HL-60 (cell line): Measurements from ENCODE around the gene ANXA2R.
"Not testable (repeated sequence)": the region's sequence is repeated elsewhere in the genome, so short reads cannot be mapped to it uniquely, and the experiment has no call there.

Source experiments
- POLR2AphosphoS5 ChIP-seq: IDR thresholded peaks from 2 replicates; pipeline ENCODE4 v1.6.1; 2012; ENCODE audit warnings: low read depth
- TF ChIP-seq, protein P1 (sequence below): IDR thresholded peaks from one replicate; pipeline ENCODE4 v1.5.1; 2011; ENCODE audit warnings: low read length, control low read depth, inconsistent platforms; ENCODE audit not compliant: insufficient read depth
- TF ChIP-seq, protein P2 (sequence below): IDR thresholded peaks from 2 replicates; pipeline ENCODE4 v1.6.1; 2012; ENCODE audit warnings: low read depth; ENCODE audit not compliant: insufficient replicate concordance

DNA sequence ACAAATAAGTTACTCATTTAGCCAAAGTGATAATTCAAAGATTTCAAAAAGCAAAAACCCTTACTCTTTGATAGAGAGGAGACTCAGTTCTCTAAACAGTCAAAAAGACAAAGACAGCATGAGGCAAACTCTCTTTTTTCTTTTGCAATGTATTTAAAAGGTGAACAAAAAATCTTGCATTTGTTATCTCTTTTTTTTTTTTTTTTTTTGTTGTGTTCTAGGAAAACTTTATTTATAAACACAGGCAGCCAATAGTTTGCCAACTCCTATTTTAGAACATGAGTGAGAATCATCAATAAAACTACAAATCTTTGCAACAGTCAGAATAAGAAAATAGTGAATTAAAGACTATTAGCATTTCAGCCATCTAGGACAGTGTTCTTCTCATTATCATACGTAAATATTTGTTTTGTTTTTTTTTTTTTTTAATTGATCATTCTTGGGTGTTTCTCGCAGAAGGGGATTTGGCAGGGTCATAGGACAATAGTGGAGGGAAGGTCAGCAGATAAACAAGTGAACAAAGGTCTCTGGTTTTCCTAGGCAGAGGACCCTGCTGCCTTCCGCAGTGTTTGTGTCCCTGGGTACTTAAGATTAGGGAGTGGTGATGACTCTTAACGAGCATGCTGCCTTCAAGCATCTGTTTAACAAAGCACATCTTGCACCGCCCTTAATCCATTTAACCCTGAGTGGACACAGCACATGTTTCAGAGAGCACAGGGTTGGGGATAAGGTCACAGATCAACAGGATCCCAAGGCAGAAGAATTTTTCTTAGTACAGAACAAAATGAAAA is 46.2 kb upstream of the ANXA2R start:
- TF ChIP-seq, protein P1, sequence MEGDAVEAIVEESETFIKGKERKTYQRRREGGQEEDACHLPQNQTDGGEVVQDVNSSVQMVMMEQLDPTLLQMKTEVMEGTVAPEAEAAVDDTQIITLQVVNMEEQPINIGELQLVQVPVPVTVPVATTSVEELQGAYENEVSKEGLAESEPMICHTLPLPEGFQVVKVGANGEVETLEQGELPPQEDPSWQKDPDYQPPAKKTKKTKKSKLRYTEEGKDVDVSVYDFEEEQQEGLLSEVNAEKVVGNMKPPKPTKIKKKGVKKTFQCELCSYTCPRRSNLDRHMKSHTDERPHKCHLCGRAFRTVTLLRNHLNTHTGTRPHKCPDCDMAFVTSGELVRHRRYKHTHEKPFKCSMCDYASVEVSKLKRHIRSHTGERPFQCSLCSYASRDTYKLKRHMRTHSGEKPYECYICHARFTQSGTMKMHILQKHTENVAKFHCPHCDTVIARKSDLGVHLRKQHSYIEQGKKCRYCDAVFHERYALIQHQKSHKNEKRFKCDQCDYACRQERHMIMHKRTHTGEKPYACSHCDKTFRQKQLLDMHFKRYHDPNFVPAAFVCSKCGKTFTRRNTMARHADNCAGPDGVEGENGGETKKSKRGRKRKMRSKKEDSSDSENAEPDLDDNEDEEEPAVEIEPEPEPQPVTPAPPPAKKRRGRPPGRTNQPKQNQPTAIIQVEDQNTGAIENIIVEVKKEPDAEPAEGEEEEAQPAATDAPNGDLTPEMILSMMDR: not testable (repeated sequence)
- TF ChIP-seq, protein P2, sequence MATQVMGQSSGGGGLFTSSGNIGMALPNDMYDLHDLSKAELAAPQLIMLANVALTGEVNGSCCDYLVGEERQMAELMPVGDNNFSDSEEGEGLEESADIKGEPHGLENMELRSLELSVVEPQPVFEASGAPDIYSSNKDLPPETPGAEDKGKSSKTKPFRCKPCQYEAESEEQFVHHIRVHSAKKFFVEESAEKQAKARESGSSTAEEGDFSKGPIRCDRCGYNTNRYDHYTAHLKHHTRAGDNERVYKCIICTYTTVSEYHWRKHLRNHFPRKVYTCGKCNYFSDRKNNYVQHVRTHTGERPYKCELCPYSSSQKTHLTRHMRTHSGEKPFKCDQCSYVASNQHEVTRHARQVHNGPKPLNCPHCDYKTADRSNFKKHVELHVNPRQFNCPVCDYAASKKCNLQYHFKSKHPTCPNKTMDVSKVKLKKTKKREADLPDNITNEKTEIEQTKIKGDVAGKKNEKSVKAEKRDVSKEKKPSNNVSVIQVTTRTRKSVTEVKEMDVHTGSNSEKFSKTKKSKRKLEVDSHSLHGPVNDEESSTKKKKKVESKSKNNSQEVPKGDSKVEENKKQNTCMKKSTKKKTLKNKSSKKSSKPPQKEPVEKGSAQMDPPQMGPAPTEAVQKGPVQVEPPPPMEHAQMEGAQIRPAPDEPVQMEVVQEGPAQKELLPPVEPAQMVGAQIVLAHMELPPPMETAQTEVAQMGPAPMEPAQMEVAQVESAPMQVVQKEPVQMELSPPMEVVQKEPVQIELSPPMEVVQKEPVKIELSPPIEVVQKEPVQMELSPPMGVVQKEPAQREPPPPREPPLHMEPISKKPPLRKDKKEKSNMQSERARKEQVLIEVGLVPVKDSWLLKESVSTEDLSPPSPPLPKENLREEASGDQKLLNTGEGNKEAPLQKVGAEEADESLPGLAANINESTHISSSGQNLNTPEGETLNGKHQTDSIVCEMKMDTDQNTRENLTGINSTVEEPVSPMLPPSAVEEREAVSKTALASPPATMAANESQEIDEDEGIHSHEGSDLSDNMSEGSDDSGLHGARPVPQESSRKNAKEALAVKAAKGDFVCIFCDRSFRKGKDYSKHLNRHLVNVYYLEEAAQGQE: not testable (repeated sequence)
- not testable (repeated sequence) for TF ChIP-seq POLR2AphosphoS5
